Body of pancreas (tissue), 4 donors: ENCODE data around the gene CMSS1.

Experiments
- CTCF ChIP-seq, 7 experiments: fragments of 450-650 bp in 4 of 7; fragments of 200-600 bp in 3 of 7; sonication (generic) in 3 of 7; IDR thresholded peaks; one replicate each; pipeline ENCODE4 v1.5.1; 2016 to 2019; ENCODE audit warnings: antibody characterized with exemption in 7 of 7
- POLR2A ChIP-seq, 3 donors: fragments of 450-650 bp; IDR thresholded peaks; one replicate each; pipeline ENCODE4 v1.6.1; 2016; ENCODE audit warnings: antibody characterized with exemption in 3 of 3, mild to moderate bottlenecking in 2 of 3

- TF ChIP-seq CTCF (IDR thresholded peaks at IDR 0.05), result no peak
- no peak for TF ChIP-seq POLR2A (IDR thresholded peaks at IDR 0.05)
These were observed 132.5 kb downstream of the CMSS1 start for GRCh38 chr3:99949956-99950670.
